ENCODE results near the gene MS4A18.
A peak's percentile ranks its signal among the peaks of the same experiment; 100 is the strongest.
"Not testable (repeated sequence)": the region's sequence is repeated elsewhere in the genome, so short reads cannot be mapped to it uniquely, and the experiment has no call there.

The MS4A18 gene

DNA sequence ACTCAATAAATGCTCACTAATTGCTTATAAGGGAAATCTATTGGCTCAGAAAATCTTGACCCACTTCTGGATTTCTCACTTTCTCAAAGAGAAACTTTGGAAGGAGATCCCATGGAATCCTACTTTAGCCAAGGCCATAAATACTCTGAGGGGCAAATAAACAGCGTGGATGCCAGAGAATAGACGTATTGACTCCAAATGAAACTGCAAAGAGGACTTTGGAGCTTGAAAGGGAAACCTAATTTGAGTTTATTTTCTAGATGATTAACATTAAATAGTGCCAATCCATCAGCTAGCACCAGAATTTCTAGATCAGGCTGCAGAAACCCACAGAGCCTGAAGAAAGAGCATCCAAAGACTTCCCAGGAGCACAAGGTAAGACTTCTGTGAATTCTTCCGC is at the start of gene MS4A18:
TSS of gene MS4A18 (plus strand) at position 301 of the 400 bp plus-strand sequence.
- DNase-seq, result no peak

DNA sequence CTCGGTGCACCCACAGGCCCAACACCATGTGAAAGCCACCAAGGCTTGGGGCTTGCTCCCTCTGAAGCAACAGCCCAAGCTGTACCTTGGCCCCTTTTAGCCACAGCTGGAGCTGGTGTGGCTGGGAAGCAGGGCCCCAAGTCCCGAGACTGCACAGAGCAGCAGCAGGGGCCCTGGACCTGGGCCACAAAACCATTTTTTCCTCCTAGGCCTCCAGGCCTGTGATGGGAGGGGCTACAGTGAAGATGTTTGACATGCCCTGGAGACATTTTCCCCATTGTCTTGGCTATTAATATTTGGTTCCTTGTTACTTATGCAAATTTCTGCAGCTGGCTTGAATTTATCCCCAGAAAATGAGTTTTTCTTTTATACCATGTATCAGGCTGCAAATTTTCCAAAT is 46.3 kb upstream of the MS4A18 start:
- not testable (repeated sequence) for DNase-seq

DNA sequence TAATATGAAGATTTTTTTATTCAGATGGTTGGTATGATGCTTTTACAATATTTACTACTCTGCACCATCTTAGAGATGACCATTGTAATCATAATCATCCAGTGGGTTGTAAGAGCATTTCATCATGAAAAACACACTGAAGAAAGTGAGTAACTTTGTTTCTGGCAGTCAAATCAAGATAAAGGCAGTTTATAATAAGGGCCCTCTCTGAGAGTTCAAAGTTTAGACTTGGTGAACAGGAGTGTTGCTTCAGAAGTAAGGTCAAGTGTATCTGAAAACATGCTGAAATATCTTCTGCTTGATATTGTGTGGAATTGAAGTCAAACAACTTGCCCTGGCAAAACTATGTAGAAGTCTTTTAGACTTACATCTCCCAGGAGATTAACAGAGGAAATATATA is 44.6 kb upstream of the MS4A18 start:
- DNase-seq, result no peak

DNA sequence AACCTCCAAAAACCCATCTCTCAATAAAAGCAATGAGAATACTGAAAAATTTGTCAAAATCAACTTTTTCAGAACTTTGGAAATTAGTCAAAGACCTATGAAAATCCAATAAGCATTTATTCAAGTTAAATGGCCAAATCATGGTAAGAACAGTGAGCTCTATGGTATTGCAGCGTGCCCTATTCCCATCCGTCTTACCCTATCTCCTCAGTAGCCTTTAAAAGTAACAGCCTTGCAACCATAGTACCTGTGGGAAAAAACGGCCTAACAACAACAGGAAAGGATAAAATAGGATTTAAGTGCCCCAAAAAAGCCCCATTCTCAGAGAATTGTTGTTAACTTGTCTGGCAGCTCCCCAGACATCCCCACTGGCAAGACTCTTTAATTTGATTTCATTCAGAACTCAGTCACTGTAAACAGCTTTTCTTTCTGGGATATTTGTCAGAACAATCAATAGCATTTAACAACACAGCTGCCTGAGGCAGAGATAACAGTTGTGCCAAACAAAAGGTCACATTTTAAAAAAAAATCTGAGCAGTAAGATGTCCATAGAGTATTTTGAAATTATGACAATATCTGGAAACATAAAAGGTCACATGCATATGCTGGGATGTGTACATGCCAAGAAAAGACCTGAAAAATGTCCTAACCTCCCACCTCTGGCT is 43.9 kb upstream of the MS4A18 start:
- no peak for DNase-seq

DNA sequence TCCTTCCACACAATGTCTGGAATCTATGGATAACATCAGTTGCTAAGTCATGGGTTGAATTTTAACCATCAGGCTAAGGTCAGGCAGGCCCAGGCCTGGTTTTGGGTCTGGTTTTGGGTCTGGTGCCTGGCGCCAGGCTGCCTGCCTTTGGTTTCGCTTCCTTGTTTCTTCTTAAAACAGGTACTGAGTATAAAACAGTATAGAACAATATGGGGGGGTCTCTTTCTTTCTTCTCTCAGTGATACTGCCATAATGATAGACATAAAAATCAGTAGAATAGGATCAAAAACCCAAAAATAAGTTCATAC is 40.0 kb upstream of the MS4A18 start:
- not testable (repeated sequence) for DNase-seq

DNA sequence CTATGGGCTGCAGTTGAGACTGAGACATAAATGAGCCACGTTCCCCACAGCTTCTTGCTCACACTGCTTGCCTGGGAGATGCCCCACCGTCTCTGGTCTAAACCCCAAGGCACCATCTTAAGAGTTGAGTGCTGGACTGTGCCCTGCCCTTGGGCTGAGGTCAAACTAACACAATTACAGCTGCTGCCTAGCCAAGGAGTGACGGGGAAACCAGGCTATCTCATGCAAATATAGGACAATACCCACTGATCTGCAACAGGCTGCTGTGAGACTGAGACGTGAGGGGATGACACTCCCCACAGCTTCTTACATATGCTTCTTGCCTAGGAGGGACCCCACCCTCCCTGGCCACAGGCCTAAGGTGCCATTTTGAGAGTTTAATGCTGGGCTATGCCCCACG is 32.9 kb upstream of the MS4A18 start:
- no peak for DNase-seq

DNA sequence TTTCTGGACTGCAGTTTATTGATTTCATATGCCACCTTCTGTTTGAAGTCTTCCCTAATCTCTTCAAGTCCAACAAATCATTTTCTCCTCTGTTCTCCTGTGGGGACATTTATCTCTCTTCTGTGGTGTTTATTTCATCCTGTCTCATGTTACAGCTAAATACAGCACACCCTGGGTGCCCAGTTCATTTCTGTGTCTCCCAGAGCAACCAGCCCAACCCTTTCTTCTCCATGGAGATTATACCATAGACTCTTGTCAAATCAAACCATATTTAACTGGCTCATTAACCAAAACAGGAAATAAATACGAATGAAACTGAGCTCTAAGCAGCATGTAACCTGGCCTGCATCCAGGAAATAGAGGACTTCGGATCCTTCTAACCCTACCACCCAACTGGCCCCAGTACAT is 25.2 kb upstream of the MS4A18 start, which contains the start of gene MS4A8:
TSS of gene MS4A8 (plus strand) at position 329 of the 408 bp plus-strand sequence. CDS start 1,249 bp downstream, outside the sequence.
- DNase-seq, result no peak

DNA sequence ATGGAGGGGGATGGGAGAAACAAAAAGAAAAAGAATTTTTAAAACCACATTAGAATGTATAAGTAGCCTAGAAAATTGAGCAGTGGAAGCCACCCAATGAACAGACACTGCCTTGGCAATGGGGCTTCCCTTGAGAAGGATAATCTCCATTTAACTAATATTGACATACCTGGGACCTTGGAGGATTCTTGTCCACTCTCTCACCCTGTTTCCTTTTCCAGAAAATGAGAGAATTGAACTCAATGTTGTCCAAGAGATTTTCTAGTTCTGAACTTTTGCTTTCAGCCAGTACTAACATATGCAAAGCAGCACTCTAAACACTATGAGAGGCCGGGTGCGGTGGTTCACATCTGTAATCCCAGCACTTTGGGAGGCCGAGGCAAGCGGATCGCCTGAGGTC is 24.6 kb upstream of the MS4A18 start:
- DNase-seq, result no peak

DNA sequence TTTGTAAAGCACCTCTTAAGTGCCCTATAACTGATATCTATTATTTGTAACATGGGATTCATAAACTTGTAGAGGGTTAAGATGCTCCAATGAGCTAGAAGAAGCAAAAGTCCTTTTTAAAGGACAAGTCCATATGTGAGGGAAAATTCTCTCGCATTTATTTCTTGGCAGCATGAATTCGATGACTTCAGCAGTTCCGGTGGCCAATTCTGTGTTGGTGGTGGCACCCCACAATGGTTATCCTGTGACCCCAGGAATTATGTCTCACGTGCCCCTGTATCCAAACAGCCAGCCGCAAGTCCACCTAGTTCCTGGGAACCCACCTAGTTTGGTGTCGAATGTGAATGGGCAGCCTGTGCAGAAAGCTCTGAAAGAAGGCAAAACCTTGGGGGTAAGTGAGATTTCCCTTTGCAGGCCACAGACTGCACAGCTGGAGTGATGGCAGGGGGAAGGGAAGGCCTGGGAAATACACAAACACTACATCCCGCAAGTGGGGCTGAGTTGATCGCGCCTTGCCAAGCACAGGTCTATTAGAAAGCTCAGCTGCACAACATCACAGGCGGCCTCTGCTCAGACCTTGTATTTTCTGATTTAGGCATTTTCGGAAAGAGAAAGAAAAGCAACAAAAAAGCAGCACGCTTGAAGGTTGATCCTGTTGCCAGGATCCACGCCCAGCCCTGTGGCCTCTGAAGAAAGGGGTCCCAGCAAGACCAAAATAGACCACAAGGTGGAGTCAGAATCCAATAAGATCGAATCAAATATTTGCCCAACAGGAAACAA is 23.6 kb upstream of the MS4A18 start:
- peak; percentile 8 for DNase-seq

DNA sequence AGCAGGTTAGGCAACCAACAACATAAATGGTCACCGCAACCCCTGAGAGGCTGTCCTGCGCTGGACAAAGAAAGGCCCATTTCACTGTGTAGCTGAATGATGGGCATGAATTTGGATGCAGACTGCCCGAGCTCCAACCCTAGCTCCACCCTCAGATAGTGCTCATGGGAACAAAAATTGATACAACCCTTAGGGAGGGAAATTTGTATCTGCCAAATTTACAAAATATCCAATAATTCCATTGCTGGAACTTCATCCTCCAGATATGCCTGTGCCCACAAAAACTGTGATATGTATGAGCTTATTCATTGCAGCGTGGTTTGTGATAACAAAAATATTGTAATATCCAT is 23.1 kb upstream of the MS4A18 start:
- no peak for DNase-seq

DNA sequence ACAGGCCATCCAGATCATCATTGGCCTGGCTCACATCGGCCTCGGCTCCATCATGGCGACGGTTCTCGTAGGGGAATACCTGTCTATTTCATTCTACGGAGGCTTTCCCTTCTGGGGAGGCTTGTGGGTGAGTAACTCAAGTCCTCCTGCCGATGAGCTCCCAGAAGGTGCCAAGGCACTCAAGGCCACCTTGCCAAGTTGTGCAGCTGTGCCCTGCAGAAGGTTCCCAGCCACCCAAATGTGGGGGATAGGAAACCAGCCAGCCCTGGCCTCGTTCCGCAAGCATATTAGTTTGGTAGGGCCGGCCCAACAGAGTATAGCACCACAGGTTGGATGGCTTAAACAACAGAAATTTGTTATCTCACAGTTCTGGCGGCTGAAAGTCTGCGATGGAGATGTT is 21.1 kb upstream of the MS4A18 start:
- DNase-seq, result no peak

DNA sequence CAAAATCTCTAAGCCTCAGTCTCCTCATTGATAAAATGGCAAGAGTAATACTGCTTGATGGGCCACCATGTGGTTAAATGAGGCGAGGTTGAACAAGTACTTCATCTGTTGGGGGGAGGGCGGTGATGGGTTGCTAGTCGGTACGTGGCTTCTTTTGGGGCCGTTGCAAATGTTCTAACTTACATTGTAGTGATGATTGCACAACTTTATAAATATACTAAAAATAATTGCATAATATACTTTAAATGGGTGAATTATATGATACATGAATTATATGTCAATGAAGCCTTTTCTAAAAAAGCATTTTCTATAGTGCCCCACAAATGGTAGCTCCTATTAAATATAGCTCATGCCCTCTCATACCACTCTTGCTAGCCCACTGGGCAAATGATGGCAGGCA is 18.6 kb upstream of the MS4A18 start:
- no peak for DNase-seq

DNA sequence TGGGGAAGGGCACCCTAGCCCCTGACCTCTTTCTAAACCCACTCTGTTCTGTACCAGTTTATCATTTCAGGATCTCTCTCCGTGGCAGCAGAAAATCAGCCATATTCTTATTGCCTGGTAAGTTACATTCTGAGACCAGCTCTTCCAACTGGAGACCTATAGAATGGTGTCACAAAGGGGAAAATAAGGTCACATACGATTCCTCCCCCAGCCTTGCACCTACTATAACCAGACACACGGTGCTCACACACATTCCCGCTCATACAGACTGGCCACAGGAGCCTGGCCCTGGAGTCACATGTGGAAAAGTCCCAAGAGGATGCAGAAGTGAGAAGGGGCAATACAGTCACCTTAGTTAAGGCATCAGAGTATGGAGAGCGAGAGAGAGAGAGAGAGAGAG is 17.6 kb upstream of the MS4A18 start:
- DNase-seq, result no peak

DNA sequence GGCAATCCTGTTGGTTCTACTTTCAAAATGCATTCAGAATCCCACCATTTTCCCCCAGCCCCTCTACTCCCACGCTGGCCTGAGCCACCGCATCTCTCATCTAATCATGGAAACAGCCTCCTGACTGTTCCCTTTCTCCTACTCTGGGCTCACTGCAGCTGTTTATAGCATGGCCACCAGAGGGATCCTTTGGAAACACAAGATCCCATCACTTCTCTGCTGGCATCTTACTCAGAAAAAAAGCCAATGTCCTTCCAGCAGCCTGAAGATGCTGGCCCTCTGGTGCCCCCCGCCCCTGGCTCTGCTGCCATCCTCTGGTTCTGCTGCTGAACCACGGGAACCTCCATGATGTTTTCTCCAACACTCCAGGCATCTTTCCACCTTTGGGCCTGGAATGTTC is 14.0 kb upstream of the MS4A18 start:
- DNase-seq, result no peak

DNA sequence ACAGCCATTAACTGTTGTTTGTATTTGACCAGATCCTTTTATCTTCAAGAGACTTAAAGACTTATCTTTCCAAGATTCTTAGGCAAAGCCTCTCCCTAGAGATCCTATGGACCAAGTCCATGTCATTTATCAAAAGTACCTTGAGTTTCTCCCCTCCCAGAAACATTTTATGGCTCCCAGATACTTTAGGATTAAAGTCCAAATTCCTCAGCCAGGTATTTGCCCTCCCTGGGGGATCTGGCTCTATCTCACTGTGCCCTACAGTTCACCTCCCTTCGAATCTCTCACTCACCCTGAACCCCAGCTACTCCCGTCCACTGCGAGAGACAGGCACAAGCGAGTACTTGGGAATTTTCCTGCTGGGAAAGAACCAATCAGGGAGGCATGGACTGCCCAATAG is 13.2 kb upstream of the MS4A18 start:
- no peak for DNase-seq

DNA sequence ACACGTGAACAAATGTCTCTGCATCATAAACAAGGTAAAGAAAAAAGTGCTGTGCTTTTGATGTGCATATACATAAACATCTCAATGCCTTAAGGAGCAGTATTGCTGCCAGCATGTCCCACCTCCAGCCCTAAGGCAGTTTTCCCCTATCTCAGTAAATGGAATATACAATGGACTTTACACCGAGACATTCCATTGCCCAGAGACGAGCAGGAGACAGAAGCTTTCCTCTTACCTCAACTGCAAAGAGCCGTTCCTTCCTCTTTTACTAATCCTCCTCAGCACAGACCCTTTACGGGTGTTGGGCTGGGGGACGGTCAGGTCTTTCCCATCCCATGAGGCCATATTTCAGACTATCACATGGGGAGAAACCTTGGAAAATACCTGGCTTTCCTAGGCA is 11.1 kb upstream of the MS4A18 start:
- not testable (repeated sequence) for DNase-seq

DNA sequence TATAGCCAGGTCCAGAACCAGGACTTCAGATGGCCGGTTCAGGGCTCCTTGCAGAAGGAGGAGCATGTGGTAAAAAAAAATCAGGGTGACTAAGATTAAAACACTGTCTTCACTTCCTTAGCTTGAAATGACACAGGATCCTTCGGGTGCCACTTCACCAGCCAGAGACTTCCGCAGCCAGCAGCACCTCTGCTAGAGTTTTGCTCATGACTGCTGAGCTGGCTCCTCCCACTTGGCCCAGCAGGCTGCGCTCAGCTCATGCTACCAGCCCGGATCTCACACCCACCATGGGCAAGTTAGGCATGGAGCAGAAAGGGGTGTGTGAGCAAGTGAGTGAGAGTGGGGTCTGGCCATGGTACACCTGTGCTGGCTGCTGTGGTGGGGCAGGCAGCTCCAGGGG is 6.6 kb upstream of the MS4A18 start:
- DNase-seq, result no peak

DNA sequence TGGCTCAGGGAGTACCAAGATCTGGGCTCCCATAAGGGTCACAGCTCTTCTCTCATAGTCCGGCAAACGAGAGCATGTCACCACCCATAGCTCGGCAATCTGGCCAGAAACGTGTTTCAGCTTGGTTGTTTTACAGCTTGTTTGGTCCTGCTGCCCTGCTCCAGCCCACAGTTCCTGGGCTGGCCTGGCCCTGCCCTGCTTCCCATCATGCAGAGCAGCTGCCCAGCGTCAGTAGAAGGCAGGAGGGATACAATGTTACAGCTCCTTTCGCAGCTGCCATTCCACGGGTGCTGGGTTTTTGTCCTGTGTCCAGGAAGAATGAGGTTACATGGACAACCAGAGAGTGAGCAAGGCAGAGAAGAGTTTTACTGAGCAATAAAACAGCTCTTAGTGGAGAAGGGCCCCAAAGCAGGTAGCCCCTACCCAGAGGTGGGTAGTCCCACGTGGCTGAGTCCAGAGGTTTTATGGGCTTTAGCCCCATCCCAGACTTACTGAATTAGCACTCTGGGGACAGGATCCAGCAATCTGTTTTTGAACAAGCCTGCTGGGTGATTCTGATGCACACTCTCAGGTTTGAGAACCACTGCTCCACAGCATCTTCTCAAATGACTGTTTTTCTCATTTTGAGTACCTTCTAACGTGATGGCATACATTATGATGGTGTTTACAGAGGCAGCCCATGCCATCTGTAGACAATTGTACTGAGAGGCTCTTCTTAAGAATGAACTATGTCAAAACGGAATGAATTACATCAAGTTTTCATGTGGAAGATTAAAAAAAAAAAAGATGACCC is 5.8 kb upstream of the MS4A18 start:
- no peak for DNase-seq

DNA sequence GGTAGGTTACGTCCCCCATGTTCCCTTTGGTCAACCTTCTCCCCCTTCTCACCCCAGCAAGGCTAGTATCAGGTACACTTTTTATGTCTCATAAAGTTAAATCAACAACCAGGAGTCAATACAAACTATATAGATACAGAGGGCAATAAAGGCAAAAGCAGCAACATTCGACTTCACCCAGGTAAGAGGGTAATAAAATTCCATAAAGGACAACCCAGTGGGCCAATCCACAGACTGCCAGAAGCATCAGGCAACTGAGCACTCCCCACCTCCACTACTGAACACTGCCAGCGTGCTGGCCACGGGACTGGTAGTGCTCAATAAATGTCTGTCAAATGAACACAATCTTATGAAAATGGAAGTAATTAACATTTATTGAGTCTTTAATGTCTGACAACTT is 5.1 kb upstream of the MS4A18 start:
- DNase-seq, result no peak

DNA sequence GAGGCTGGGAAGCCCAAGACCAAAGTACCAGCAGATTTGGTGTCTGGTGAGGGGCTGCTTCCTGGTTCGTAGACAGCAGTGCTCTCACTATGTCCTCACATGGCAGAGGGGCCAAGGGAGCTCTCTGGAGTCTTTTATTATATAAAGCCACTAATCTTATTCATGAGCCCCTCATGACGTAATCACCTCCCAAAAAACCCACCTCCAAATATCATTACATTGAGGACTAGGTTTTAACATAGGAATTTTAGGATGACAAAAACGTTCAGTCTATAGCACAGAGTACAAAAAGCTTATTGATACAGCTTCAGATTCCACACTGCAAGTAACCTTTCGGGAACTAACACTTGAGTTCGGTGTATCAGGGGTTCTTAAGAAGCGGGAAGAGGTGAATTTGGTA is 4.1 kb upstream of the MS4A18 start:
- DNase-seq, result no peak

DNA sequence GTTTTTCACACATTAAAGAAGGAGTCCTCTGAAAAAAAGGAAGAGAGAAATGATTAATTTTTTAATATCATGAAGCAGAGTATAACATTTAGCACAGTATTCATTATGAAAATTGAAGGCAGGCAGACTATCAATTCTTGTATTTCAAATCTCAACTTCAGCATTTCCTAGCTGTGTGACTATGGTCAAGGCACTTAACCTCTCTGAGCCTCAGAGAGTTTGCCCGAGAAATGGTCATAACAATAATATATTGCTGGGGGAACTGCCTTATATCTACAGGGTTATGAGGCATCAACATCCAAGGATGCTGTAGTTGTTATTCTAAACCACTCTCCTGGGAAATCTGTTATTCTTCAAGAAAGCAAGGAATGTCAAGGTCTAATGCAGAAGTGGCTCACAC is 1.1 kb downstream of the MS4A18 start:
- DNase-seq, result no peak

DNA sequence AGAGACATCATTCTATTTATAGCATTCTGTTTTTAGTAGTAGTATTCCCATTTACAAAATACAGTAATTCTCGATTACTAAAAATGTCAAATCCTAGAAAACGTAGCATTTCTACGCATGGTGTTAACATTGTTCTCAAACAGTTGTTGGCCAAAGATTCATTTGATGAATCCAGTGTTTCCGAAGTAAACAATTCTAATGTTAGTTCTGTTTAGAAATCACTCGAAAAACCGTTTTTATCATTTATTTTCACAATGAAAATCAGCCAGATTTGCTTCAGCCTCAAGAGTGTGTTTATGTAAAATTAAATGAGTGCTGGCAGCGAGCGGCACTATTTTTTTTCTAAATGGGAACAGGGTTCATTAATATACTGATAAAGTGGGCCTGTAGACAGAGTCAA is 7.1 kb downstream of the MS4A18 start:
- no peak for DNase-seq

DNA sequence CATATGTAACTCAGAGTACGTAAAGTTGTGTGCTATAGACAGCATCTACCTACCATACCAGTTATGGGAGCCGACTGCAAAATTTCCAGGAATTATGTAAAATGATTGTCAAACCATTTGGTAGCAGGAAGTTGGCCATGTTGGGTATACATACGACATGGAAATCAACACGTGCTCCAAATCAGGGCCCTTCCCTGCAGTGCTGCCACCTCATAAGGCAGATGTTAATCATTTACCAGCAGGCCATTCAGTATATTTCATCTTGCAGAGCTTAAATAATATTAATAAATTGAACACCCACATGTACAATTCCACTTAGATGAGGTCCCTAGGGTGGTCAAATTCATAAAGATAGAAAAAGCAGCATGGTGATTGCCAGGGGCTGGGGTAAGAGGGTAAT is 9.8 kb downstream of the MS4A18 start:
- no peak for DNase-seq

DNA sequence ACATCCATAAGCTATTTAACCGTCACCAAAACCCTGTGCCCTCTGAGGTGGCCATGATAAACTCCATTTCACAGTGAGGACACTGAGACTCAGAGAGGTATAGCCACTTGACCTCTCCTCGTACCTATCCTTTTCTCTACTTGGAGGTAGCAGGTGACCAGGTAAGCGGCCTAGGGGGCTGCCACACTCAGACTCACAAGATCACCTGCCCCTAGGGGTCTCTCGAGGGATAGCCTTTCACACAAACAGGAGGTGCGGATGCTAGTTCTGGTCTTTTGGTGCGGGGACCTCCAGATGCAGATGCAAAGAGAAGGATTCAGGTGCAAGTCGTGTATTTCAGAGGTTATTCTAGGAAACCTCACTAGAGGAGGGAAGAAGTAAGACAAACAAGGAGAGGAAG is 14.6 kb downstream of the MS4A18 start:
- no peak for DNase-seq

Measured in GDM1 (cell line).